Spleen (tissue), 7 donors: ENCODE data around the gene TEX51.

Source experiments
- POLR2AphosphoS5 ChIP-seq, 3 donors: sonication (generic); formaldehyde crosslinking; IDR thresholded peaks; one replicate each; pipeline ENCODE4 v1.5.1; 2017; ENCODE audit warnings: antibody characterized with exemption in 3 of 3
- TF ChIP-seq, protein P1 (sequence below), 11 experiments: fragments of 200-600 bp in 7 of 11; fragments of 450-650 bp in 4 of 11; sonication (generic) in 4 of 11; IDR thresholded peaks in 8 of 11; conservative IDR thresholded peaks in 3 of 11; 1 replicate in 7 of 11; 2 replicates in 4 of 11; pipeline versions ENCODE4 v1.4.0 to v1.8.0; 2016 to 2021; ENCODE audit warnings: antibody characterized with exemption in 11 of 11, inconsistent platforms in 4 of 11, mild to moderate bottlenecking in 1 of 11
- donor health status: DM: no; HTN: no; CAD: no; lungs with moderate emphysema.
- donor health status: DM: no; HTN: no; CAD: no.
- donor health status: DM: no; HTN: no; CAD: no.

- TF ChIP-seq, protein P1, sequence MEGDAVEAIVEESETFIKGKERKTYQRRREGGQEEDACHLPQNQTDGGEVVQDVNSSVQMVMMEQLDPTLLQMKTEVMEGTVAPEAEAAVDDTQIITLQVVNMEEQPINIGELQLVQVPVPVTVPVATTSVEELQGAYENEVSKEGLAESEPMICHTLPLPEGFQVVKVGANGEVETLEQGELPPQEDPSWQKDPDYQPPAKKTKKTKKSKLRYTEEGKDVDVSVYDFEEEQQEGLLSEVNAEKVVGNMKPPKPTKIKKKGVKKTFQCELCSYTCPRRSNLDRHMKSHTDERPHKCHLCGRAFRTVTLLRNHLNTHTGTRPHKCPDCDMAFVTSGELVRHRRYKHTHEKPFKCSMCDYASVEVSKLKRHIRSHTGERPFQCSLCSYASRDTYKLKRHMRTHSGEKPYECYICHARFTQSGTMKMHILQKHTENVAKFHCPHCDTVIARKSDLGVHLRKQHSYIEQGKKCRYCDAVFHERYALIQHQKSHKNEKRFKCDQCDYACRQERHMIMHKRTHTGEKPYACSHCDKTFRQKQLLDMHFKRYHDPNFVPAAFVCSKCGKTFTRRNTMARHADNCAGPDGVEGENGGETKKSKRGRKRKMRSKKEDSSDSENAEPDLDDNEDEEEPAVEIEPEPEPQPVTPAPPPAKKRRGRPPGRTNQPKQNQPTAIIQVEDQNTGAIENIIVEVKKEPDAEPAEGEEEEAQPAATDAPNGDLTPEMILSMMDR (IDR thresholded peaks at IDR 0.05 in 8 of 11, conservative IDR thresholded peaks at IDR 0.05 in 3 of 11) = no peak
- no peak for TF ChIP-seq POLR2AphosphoS5 (IDR thresholded peaks at IDR 0.05)
Measured at GRCh38 chr2:126863336-126864015, 35.2 kb upstream of the TEX51 start.
